ENCODE results near the gene KMT5B.

Gene KMT5B

GRCh38 chr11:68163691-68164090 lies 49.4 kb downstream of the KMT5B start:
- no peak for DNase-seq (ENCODE audit: low read depth, low spot score)
- in situ Hi-C loops (cut with HindIII; ENCODE audit: low sequenced_read_pairs): no loop called here
- no peak for TF ChIP-seq CTCF (IDR thresholded peaks at IDR 0.05; ENCODE audit: low read depth, low read length)

GRCh38 chr11:68160100-68160695 lies 52.9 kb downstream of the KMT5B start:
- no peak overlapping the region for H3K4me3 ChIP-seq (ENCODE audit: low read depth, low read length)
- TF ChIP-seq CTCF (IDR thresholded peaks at IDR 0.05; ENCODE audit: low read depth, low read length): no peak
- no peak for DNase-seq (ENCODE audit: low read depth, low spot score)
- in situ Hi-C loops (cut with HindIII; ENCODE audit: low sequenced_read_pairs): no loop called here

More at GRCh38 chr11:68163691-68164090, 49.4 kb downstream of the KMT5B start:
- H3K4me3 ChIP-seq (ENCODE audit: low read depth, low read length): no peak overlapping the region

DNA sequence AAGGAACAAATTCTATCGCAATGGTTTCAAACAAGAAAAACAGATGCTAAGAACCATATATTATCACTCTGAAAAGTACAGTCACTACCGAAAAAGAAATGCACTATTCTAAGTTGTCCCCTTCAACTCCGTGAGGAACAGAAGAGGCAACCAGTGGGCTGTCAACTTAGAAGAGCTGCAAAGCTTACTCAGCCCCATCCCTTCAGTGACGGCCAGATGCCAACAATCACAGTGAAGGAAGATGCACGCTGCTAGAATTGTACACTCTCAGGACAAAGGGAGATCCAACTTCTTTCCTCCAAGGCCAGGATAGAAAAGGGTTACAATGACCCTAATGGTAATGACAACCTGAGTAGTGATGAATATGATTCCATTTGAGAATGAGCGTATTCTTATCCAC lies 53.4 kb downstream of the KMT5B start:
- H3K4me3 ChIP-seq (ENCODE audit: low read depth, low read length): no peak overlapping the region
- in situ Hi-C loops (cut with HindIII; ENCODE audit: low sequenced_read_pairs): no loop called here
- no peak for TF ChIP-seq CTCF (IDR thresholded peaks at IDR 0.05; ENCODE audit: low read depth, low read length)
- DNase-seq (ENCODE audit: low read depth, low spot score): no peak

GRCh38 chr11:68159161-68159560 lies 53.9 kb downstream of the KMT5B start:
- DNase-seq (ENCODE audit: low read depth, low spot score): no peak
- in situ Hi-C loops (cut with HindIII; ENCODE audit: low sequenced_read_pairs): no loop called here
- no peak for TF ChIP-seq CTCF (IDR thresholded peaks at IDR 0.05; ENCODE audit: low read depth, low read length)
- H3K4me3 ChIP-seq (ENCODE audit: low read depth, low read length): no peak overlapping the region

GRCh38 chr11:68158580-68158979 lies 54.5 kb downstream of the KMT5B start:
- in situ Hi-C loops (cut with HindIII; ENCODE audit: low sequenced_read_pairs): no loop called here
- H3K4me3 ChIP-seq (ENCODE audit: low read depth, low read length): no peak overlapping the region
- no peak for TF ChIP-seq CTCF (IDR thresholded peaks at IDR 0.05; ENCODE audit: low read depth, low read length)
- no peak for DNase-seq (ENCODE audit: low read depth, low spot score)

DNA sequence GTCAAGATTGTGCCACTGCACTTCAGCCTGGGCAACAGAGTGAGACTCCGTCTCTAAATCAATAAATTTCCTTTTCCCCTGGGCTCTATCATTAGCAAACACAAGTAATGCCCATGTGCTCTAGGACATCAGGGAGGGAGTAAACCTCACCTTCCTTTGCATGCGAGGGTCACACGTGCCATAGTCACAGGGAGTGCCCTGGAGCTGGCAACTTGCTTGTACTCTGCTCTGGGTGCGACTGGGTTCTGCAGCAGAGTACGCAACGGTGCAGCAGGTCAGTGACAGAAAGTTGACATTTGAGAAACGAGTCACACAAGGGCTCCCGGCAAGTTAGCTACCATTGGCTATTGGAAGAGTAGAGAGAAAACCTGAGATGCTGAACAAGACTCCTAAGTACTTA lies 59.4 kb downstream of the KMT5B start:
- in situ Hi-C loops (cut with HindIII; ENCODE audit: low sequenced_read_pairs): no loop called here
- DNase-seq (ENCODE audit: low read depth, low spot score): no peak
- TF ChIP-seq CTCF (IDR thresholded peaks at IDR 0.05; ENCODE audit: low read depth, low read length): no peak
- H3K4me3 ChIP-seq (ENCODE audit: low read depth, low read length): no peak overlapping the region

GRCh38 chr11:68150037-68150436 lies 63.1 kb downstream of the KMT5B start:
- in situ Hi-C loops (cut with HindIII; ENCODE audit: low sequenced_read_pairs): no loop called here
- peak; percentile 43 for DNase-seq (ENCODE audit: low read depth, low spot score)
- TF ChIP-seq CTCF (IDR thresholded peaks at IDR 0.05; ENCODE audit: low read depth, low read length): no peak
- H3K4me3 ChIP-seq (ENCODE audit: low read depth, low read length): no peak overlapping the region

Measured in astrocyte of the spinal cord (primary cell).